ENCODE measurements around the gene NFIC. TPM values are rescaled to one million over a fixed set of nuclear protein-coding genes. Genes with fewer than 3 reads are reported as not detected.

Gene NFIC
- total RNA-seq, 1 experiment from 2014 or later = 8.0 TPM

GRCh38 chr19:3441986-3442329, 75.6 kb downstream of the NFIC start:
- Histone ChIP-seq H3K9ac (ENCODE audit: extremely low read depth, insufficient read length, low read length) (no peak overlapping the region), H4K20me1 (ENCODE audit: control insufficient read depth, insufficient read depth, insufficient read length) (no peaks in the 10 kb centered on the region), H3K18ac (ENCODE audit: insufficient read length, low read depth, low read length) (no peak overlapping the region), H4K8ac (replicated peaks; ENCODE audit: insufficient read length, low read depth, low read length) (no peak overlapping the region), H3K4me1 (ENCODE audit: insufficient read depth, low read length) (no peaks in the 10 kb centered on the region; the same call in 1 of the 2 replicates), H4K5ac (ENCODE audit: insufficient read length, low read depth, low read length) (no peak overlapping the region), H2BK120ac (ENCODE audit: low read depth, low read length, poor library complexity, severe bottlenecking) (no peak overlapping the region), H2BK15ac (ENCODE audit: low read depth, low read length) (no peak overlapping the region), H2BK5ac (ENCODE audit: insufficient read length, low read length) (no peak overlapping the region), H3K9me3 (ENCODE audit: control insufficient read depth, low read depth, low read length) (no peaks in the 10 kb centered on the region), H3K27me3 (ENCODE audit: insufficient read depth, low read length) (no peaks in the 10 kb centered on the region), H3K79me1 (ENCODE audit: insufficient read depth, low read depth, low read length, poor library complexity, severe bottlenecking) (no peaks in the 10 kb centered on the region), H3K14ac (ENCODE audit: insufficient read depth, low read length) (no peak overlapping the region; the same call in 1 of the 2 replicates), H3K23ac (ENCODE audit: insufficient read length, low read depth, low read length) (no peak overlapping the region), H3K56ac (ENCODE audit: insufficient read length, low read depth, low read length) (no peak overlapping the region), H2BK20ac (ENCODE audit: low read depth, low read length, poor library complexity, severe bottlenecking) (no peak overlapping the region), H3K27ac (ENCODE audit: insufficient read length, low read depth, low read length) (no peak overlapping the region), H3K4me2 (ENCODE audit: insufficient read depth, insufficient read length, low read length) (no peak overlapping the region), H3K79me2 (ENCODE audit: insufficient read depth, low read length) (no peaks in the 10 kb centered on the region), H3K4ac (ENCODE audit: low read depth, low read length) (no peak overlapping the region), H4K91ac (ENCODE audit: insufficient read length, low read depth, low read length) (no peak overlapping the region), H3K23me2 (ENCODE audit: insufficient read length, low read depth, low read length, poor library complexity, severe bottlenecking) (no peaks in the 10 kb centered on the region), H3T11ph (ENCODE audit: low read length) (no peak overlapping the region), H2AK5ac (ENCODE audit: insufficient read length, low read length) (no peak overlapping the region), H2AFZ (ENCODE audit: low read length) (no peak overlapping the region), H2BK12ac (ENCODE audit: insufficient read length, low read depth, low read length) (no peak overlapping the region)
- H3K9me3 Mint-ChIP-seq = no peaks in the 10 kb centered on the region
- WGBS (ENCODE audit: extremely low coverage, insufficient read length, low lambda C conversion rate) = no CpG with 5 or more reads among the region's 14 CpGs
- no peaks in the 10 kb centered on the region for H3K36me3 Mint-ChIP-seq (ENCODE audit: insufficient read depth in 1 of 3, low read depth in 3 of 3)
- TF ChIP-seq, protein P1, sequence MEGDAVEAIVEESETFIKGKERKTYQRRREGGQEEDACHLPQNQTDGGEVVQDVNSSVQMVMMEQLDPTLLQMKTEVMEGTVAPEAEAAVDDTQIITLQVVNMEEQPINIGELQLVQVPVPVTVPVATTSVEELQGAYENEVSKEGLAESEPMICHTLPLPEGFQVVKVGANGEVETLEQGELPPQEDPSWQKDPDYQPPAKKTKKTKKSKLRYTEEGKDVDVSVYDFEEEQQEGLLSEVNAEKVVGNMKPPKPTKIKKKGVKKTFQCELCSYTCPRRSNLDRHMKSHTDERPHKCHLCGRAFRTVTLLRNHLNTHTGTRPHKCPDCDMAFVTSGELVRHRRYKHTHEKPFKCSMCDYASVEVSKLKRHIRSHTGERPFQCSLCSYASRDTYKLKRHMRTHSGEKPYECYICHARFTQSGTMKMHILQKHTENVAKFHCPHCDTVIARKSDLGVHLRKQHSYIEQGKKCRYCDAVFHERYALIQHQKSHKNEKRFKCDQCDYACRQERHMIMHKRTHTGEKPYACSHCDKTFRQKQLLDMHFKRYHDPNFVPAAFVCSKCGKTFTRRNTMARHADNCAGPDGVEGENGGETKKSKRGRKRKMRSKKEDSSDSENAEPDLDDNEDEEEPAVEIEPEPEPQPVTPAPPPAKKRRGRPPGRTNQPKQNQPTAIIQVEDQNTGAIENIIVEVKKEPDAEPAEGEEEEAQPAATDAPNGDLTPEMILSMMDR (conservative IDR thresholded peaks at IDR 0.05) = no peak
- H3K4me3 Mint-ChIP-seq = no peak overlapping the region
- H3K27ac Mint-ChIP-seq = no peak overlapping the region
- H3K27me3 Mint-ChIP-seq (ENCODE audit: low read depth) = no peaks in the 10 kb centered on the region; the same call in 1 of the 2 replicates
- no peak for DNase-seq
- peaks cover 9 to 17% of the 10 kb centered on the region in 2 experiments for H3K4me1 Mint-ChIP-seq
